GM18858 (cell line): ENCODE results near the gene CEMIP.

Experiments
- ATAC-seq: cut with Tn5 transposase; IDR thresholded peaks from one replicate; pipeline ENCODE4 v1.9.1; 2021; ENCODE audit not compliant: unreplicated experiment

CEMIP gene

DNA sequence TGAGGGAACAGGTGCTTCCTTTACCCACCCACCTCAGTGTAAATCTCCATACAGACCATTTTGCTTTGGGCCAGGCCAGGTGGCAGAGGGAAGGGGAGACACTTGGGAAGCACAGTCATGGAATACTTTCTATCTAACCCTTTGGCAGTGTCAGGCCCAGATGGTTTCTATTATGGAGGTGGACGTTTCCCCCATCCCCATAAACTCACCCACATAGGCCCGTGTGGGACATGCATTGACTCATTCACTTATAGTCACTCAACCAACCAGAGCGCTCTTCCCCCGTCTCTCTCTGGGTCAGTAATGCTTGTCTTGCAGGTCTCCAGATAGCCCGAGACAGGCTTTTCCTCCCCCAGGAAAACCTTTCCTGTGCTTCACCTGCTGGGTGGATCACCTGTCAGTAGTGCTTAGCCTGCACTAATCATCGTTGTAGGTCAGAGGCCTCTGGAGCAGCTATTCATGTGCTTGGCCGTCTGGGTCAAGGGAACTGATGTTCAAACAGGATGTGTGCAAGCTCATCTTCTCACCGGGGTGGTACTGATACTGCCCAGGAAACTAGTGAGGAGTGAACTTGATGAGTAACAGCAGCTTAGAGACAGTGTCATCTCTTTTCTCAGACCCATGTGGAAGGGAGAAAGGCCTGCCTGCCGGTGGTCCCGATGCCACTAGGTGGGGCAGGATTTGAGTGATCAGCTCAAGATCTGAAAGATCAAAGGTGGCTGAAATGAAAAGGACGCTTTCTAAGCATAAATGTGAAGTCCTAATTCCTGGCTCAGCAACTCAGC, 67.1 kb downstream of the CEMIP start:
- no peak for ATAC-seq

DNA sequence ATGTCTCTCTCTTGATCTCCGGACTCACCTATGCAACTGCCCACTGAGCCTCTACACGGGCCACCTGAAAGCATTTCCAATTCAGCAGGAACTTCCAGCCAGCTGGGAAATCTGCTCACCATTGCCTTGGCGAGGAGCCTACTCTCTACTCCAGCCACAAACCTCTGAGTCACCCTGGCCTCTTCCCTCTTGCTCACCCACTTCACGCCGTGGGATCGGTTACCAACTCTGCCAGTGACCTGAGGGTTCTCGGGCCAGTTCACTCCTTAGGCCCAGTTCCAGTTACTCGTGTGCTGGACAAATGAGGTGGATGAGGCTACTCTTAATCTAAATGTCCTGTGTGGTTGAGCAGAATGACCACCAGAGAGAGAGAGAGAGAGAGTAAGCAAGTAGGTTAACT, 70.1 kb downstream of the CEMIP start:
- no peak for ATAC-seq

GRCh38 chr15:80850941-80851451, 71.8 kb downstream of the CEMIP start:
- no peak for ATAC-seq

DNA sequence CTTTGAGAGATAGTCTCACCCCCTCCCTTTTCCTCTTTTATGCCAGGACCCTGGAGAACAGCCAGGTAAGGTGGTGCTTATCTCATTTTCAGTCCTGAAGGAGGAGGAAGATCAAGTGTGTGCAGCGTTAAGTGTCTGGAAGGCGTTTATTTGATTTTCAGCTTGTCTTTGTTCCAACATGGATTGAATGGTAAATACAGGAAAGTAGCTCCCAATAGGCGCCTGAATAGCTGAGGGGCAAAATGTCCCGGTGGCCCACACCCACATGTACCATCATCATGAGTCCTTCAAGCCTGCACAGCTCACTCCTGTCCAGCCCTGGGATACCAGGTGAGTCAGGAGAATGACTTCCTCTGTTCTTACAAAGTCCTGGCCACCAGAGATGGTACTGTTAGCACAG, 73.5 kb downstream of the CEMIP start:
- no peak for ATAC-seq

DNA sequence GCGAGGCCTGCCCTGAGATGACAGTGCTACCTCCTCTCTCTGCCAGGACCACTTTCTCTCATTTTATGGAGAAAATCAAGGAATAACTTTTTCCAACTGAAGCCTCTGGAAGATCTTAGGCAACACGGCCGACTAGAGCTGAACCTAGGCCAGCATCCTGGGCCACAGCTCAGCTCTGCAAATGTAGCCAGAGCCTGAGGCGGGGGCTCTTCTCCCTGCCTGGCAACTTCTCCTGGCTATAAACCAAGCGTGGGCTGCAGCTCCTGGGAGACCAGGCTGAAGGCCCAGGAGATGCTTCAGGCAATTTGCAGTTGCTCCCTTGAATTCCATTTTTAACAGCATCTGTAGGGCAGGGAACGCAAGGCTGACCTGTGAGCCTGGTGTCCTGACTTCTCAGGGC, 74.9 kb downstream of the CEMIP start:
- no peak for ATAC-seq

DNA sequence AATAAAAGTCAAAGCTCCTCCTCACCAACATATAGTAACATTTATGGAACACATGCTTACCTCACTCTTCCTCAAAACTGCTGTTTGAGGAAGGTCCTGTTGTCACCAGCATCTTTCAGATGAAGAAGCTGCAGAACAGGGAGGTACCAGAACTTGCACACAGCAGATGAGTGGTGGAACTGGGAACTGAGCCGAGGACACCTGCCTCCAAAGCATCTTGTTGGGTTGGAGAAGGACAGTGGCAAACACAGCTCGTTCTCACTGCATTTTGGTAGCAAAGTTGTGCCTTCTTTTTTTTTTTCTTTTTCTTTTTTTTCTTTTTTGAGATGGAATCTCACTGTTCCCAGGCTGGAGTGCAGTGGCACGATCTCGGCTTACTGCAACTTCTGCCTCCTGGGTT, 76.0 kb downstream of the CEMIP start:
- ATAC-seq: no peak

- no peak for ATAC-seq
These were observed 77.2 kb downstream of the CEMIP start for GRCh38 chr15:80856400-80856799.

DNA sequence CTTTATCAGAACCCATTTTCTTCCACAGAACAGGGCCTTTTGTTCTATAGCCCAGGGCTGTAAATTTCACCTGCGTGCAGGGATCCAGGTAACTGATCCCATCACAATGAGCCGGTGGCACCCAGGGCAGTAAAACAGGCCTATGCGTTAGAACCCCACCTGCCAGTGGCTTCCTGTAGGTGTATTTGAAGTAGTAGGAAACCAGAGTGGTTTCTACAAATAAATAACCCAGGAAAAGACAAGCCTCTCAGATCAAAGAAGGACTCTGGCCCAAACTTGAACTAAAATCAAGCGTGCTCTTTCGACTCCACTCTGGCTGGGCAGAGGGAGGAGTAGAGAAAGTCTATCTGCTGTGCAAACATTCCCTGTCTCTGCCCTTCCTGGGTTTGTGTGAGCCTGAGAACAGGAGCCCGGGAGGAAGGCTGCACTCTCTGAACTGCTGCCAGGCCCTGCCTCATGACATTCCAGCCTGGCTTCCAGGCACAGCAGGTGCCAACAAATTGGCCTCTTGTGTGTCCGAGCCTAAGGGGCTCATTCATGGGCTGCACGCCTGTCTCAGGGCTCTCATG, 77.7 kb downstream of the CEMIP start:
- no peak for ATAC-seq

DNA sequence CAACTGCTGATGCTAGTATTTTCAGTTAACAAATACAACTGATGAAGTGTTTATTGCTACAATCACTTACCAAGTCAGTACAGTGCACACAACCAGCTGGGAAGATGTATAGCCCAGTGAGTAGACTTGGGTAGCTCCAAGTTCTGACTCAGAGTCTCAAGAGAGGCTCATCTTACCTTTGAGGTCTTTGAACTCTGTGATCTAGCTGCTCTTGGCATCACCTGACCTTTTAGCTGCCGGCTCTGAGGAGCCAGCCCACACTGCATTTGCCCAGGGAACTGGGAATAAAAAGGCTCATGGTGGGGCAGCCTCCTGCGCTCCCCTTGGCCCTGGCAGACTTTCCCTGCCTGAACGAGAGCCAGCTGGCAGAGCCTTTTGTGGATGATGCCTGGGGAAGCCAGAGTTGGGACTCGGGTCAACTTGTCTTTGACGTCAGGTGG, 82.6 kb downstream of the CEMIP start:
- no peak for ATAC-seq

DNA sequence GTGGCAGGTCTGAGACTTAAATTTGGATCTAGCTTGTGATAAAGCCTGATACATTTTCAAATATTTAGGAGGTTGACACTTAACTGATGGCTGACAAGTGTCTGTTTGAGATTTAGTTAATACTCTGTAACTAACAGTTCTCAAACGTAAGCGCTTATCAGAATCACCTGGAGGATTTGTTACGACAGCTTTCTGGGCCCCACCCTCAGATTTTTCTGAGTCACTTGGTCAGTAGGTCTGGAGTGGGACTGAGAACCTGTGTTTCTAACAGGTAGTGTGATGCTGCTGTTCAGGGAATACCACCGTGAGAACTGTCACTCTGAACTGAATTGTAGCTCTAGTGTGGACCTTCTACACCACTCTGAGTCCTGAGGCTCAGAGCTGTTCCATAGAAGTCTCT, 85.5 kb downstream of the CEMIP start:
- no peak for ATAC-seq

GRCh38 chr15:80866936-80867335, 87.8 kb downstream of the CEMIP start:
- ATAC-seq: no peak

- ATAC-seq: no peak
These were observed 91.2 kb downstream of the CEMIP start for GRCh38 chr15:80870366-80870765.

- no peak for ATAC-seq
These were observed 91.7 kb downstream of the CEMIP start for GRCh38 chr15:80870893-80871292.

DNA sequence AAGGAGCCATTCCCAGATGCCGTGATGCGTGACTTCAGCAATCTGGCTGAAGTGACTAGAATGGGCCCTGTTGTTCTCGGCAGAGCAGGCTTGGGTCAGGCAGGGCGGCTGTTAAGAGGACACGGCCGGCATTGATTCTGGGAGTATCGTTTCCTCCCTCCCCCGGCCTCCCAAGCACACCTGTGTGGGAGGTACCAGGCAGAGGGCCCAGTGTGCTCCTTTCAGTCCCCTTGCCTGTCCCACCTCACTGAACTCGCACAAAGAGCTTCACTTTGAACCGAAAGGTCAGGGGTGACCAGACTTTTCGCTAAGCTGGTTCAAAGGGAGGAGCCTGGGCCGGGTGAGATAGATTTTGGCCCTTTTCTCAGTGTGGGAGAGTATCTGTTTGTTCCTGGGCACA, 92.7 kb downstream of the CEMIP start:
- ATAC-seq: no peak

DNA sequence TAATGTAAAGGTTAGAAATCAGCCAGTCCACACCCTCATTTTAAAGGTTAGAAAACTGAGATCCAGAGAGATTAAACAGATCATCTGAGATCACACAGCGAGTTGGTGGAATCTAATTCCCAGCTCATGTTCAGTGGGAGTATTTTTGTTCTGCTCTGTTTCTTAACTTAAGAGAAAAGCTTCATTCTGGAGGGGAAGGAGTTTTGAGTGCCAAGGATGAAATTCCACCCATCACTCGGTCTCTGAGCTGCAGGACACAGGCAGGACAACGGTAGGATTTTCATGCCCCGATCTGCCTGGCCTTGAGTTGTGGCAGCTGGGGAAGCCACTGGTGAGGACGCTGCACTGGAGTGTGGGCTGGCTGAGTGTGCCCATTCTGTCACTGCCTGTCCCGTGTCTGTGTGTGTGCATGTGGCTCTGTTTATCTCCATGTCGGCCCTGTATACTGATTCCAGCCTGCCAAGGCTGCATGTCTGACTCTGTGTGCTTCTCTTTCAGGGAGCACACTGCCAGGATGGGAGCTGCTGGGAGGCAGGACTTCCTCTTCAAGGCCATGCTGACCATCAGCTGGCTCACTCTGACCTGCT, 94.3 kb downstream of the CEMIP start:
- ATAC-seq: no peak

DNA sequence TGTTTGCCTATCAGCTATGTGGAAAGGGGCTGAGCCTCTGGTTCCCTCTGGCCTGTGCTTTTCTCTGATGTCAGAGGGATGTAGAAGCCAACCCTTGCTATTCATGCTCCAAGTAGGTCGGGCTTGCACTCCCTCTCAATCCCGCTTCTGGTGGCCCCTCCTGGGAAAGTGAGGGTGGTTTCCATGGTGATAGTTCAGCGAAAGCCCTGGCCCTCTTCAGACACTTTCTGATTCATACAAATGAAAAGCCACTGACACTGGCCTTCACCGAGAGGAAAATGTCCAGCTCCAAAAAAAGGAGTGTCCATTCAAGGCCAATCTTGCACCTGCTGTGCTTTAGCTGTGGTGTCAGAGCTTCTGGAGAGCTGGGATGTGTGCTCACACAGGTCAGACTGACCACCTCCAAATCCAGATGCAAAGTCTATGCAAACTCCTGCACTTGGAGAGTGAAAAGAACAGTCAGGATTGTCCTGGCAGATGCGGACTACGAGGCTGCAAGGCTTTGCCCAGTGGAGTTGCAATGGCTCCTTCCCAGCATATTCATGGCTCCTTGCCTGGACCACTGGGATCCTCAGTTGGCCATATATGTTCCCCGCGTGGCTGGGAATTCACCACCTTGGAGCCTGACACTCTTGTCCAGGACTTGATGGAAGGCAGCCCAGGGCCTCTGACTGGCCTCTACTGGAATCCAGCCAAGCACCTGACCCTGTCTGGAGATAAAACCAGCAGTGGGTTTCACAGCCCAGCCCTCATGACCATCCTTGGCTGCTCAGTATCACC, 96.6 kb downstream of the CEMIP start:
- ATAC-seq: no peak

DNA sequence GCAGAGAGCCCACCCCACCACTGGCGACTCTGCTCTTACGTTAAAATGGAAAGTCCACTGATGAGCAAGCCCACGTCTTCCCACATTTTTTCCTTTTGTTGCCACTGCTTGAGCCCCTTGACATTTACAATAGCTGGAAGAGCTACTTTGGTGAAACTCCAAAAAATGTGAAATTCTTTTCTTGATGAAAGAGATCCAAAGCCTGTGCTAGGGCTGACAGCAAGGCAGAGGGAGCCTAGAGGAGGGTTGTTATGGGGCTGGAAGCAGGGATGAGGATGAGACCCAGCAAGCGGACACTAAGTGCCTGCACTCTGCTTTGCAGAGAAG, 97.1 kb downstream of the CEMIP start:
- no peak for ATAC-seq

DNA sequence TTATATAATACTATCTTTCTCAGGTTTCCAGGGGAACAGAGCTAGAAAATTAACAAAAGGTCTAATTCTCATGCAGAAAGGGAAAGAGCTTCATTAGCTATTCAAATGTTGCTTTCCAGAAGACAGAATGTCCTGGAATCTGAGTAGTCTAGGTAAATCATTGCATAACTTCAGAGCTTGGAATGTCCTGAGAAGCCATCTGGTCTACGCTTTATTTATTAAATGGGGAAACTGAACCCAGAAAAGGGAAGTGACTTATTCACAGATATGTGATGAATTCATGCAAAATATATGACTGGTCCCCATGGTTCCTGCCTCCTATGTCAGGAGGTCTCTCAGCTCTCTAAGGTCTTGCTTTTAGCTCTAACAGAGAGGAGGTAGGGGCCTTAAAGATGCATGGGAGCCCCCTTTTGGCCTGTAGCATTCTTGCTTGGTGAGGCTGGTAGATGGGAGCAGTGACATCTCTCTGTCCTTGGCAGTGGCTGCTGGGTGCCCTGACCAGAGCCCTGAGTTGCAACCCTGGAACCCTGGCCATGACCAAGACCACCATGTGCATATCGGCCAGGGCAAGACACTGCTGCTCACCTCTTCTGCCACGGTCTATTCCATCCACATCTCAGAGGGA, 99.2 kb downstream of the CEMIP start:
- ATAC-seq: no peak

DNA sequence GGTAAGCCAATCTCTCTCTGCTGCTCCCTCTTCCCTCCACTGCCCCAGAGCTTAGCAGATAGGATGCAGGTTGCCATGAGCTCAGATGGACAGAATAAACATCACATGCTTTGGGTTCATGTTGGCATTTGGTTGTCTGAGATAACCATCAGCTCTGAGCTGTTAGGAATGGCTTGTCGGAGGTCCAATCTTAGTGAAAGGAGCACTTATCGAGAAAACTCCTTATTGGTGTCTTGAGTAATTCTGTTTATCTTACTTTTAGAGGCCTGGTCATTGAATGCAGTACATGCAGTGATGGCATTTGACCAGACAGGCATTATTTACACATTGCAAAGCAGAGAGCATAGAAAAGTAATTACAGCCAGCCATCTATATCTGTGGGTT, 99.7 kb downstream of the CEMIP start:
- ATAC-seq: no peak

DNA sequence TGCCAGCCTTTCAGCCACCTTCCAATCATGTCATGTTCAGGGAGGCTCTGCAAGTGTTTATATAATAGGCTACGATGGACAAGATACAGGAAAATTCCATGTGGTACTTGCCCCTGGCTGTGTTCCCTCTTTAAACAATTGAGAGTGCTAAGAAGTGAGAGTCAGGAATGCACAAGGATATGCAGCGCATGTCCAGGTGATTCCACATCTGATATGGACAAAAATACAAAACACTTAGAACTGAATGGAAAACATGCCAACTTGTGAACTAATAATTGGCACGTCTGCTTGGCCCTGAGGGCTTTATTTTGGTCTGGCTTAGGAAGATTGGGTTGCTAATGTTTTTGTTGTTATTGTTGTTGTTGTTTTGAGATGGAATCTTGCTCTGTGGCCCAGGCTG, 100.9 kb downstream of the CEMIP start:
- ATAC-seq: no peak

GRCh38 chr15:80883641-80884040, 104.5 kb downstream of the CEMIP start:
- ATAC-seq: no peak
